Subcutaneous abdominal adipose tissue (tissue), 5 donors: ENCODE measurements around the gene SNTG2.
"Not testable (repeated sequence)": the region's sequence is repeated elsewhere in the genome, so short reads cannot be mapped to it uniquely, and the experiment has no call there.

Experiments
- H3K27ac ChIP-seq: one replicate; pipeline ENCODE4 v1.7.0; 2013; ENCODE audit warnings: low read depth, mild to moderate bottlenecking, inconsistent platforms, low read length, moderate library complexity
- H3K27me3 ChIP-seq, 5 donors: one replicate each; pipeline ENCODE4 v1.7.0; 2013; ENCODE audit warnings: low read length in 5 of 5, inconsistent platforms in 1 of 5; ENCODE audit not compliant: control insufficient read depth in 5 of 5, insufficient read depth in 4 of 5
- H3K36me3 ChIP-seq, 5 donors: one replicate each; pipeline ENCODE4 v1.7.0; 2013; ENCODE audit warnings: low read length in 5 of 5; ENCODE audit not compliant: control insufficient read depth in 5 of 5, insufficient read depth in 5 of 5
- H3K4me1 ChIP-seq, 5 donors: one replicate each; pipeline ENCODE4 v1.7.0; 2013; ENCODE audit warnings: low read length in 5 of 5, mild to moderate bottlenecking in 3 of 5, moderate library complexity in 1 of 5; ENCODE audit not compliant: control insufficient read depth in 5 of 5, insufficient read depth in 5 of 5
- H3K4me3 ChIP-seq, 5 donors: one replicate each; pipeline ENCODE4 v1.7.0; 2013; ENCODE audit warnings: low read length in 5 of 5, low read depth in 1 of 5
- H3K9ac ChIP-seq, 5 donors: one replicate each; pipeline ENCODE4 v1.7.0; 2013; ENCODE audit warnings: low read length in 5 of 5, mild to moderate bottlenecking in 4 of 5, moderate library complexity in 3 of 5
- H3K9me3 ChIP-seq, 5 donors: one replicate each; pipeline ENCODE4 v1.7.0; 2013; ENCODE audit warnings: low read length in 5 of 5; ENCODE audit not compliant: control insufficient read depth in 5 of 5
- donor health status: healthy.
- donor health status: healthy.
- donor health status: healthy.
- donor health status: healthy.
- donor health status: healthy.

SNTG2 gene

GRCh38 chr2:1373830-1374229, 423.2 kb downstream of the SNTG2 start:
- Histone ChIP-seq H3K27me3 (peaks cover 0 to 17% (median 6%) of the 10 kb centered on the region in 5 donors), H3K4me3 (peak overlapping the region in 4 of 5 donors; percentile 49 to 66 (median 54)), H3K9me3 (no peaks in the 10 kb centered on the region), H3K9ac (peak overlapping the region in 1 of 5 donors; percentile 21), H3K27ac (peak overlapping the region; percentile 13), H3K36me3 (no peaks in the 10 kb centered on the region), H3K4me1 (peaks cover 0 to 7% (median 0%) of the 10 kb centered on the region in 5 donors)

- H3K9me3 ChIP-seq = no peaks in the 10 kb centered on the region
- H3K4me1 ChIP-seq = peaks cover 0 to 7% (median 0%) of the 10 kb centered on the region in 5 donors
- H3K27me3 ChIP-seq = peaks cover 0 to 17% (median 6%) of the 10 kb centered on the region in 5 donors
- no peaks in the 10 kb centered on the region for H3K36me3 ChIP-seq
- H3K27ac ChIP-seq = peak overlapping the region; percentile 13
- H3K9ac ChIP-seq = peak overlapping the region in 1 of 5 donors; percentile 21
- H3K4me3 ChIP-seq = peak overlapping the region in 4 of 5 donors; percentile 49 to 66 (median 54)
Observed at GRCh38 chr2:1374287-1374686, 423.6 kb downstream of the SNTG2 start.

GRCh38 chr2:1375794-1376193, 425.1 kb downstream of the SNTG2 start:
- Histone ChIP-seq H3K27ac (no peak overlapping the region), H3K27me3 (peaks cover 0 to 17% (median 6%) of the 10 kb centered on the region in 5 donors), H3K4me3 (peak overlapping the region in 3 of 5 donors; percentile 5 to 55 (median 54)), H3K4me1 (peaks cover 0 to 7% (median 0%) of the 10 kb centered on the region in 5 donors), H3K36me3 (no peaks in the 10 kb centered on the region), H3K9ac (no peak overlapping the region), H3K9me3 (no peaks in the 10 kb centered on the region)

- H3K9me3 ChIP-seq = no peaks in the 10 kb centered on the region
- H3K4me3 ChIP-seq = no peak overlapping the region
- H3K27me3 ChIP-seq = peaks cover 0 to 15% (median 6%) of the 10 kb centered on the region in 5 donors
- peaks cover 0 to 7% (median 0%) of the 10 kb centered on the region in 5 donors for H3K4me1 ChIP-seq
- no peak overlapping the region for H3K9ac ChIP-seq
- H3K27ac ChIP-seq = no peak overlapping the region
- no peaks in the 10 kb centered on the region for H3K36me3 ChIP-seq
Observed at GRCh38 chr2:1377473-1377872, 426.8 kb downstream of the SNTG2 start.

- no peak overlapping the region for H3K9ac ChIP-seq
- no peaks in the 10 kb centered on the region for H3K36me3 ChIP-seq
- H3K27ac ChIP-seq = no peak overlapping the region
Observed at GRCh38 chr2:1378456-1379150, 428.0 kb downstream of the SNTG2 start.

GRCh38 chr2:1381644-1382043, 431.0 kb downstream of the SNTG2 start:
- Histone ChIP-seq H3K27ac (no peak overlapping the region), H3K4me1 (no peaks in the 10 kb centered on the region), H3K36me3 (no peaks in the 10 kb centered on the region), H3K9ac (no peak overlapping the region), H3K4me3 (no peak overlapping the region), H3K27me3 (peaks cover 0 to 8% (median 6%) of the 10 kb centered on the region in 5 donors), H3K9me3 (no peaks in the 10 kb centered on the region)

More at GRCh38 chr2:1378456-1379150, 428.0 kb downstream of the SNTG2 start:
- peaks cover 0 to 7% (median 0%) of the 10 kb centered on the region in 5 donors for H3K4me1 ChIP-seq
- no peak overlapping the region for H3K4me3 ChIP-seq
- peaks cover 0 to 11% (median 6%) of the 10 kb centered on the region in 5 donors for H3K27me3 ChIP-seq
- H3K9me3 ChIP-seq = no peaks in the 10 kb centered on the region

- not testable (repeated sequence) for H3K27me3 ChIP-seq, H3K4me1 ChIP-seq, H3K36me3 ChIP-seq, H3K9ac ChIP-seq, H3K27ac ChIP-seq, H3K4me3 ChIP-seq, H3K9me3 ChIP-seq
Observed at GRCh38 chr2:1387954-1388725, 437.5 kb downstream of the SNTG2 start.

GRCh38 chr2:1390118-1390517, 439.5 kb downstream of the SNTG2 start:
- H3K4me1 ChIP-seq, H3K4me3 ChIP-seq, H3K9me3 ChIP-seq, H3K27ac ChIP-seq, H3K27me3 ChIP-seq, H3K9ac ChIP-seq, H3K36me3 ChIP-seq: not testable (repeated sequence)

- no peak overlapping the region for H3K4me3 ChIP-seq
- H3K9ac ChIP-seq = no peak overlapping the region
- H3K36me3 ChIP-seq = no peaks in the 10 kb centered on the region
- peaks cover 4 to 7% (median 5%) of the 10 kb centered on the region in 5 donors for H3K27me3 ChIP-seq
- H3K4me1 ChIP-seq = peaks cover 0 to 5% (median 0%) of the 10 kb centered on the region in 5 donors
- H3K27ac ChIP-seq = no peak overlapping the region
- H3K9me3 ChIP-seq = no peaks in the 10 kb centered on the region
Observed at GRCh38 chr2:1393321-1393720, 442.7 kb downstream of the SNTG2 start.
